Activated T-helper 1 cell treated with anti-CD3 and anti-CD28 coated beads, Interleukin-12 subunit alpha, Interleukin-12 subunit beta, Interleukin-2, Interleukin-4 antibody, amounts not matched to agents 30 ng/mL and 10 ng/mL and 1 ng/mL, durations not matched to agents 14 hours and 24 hours and 36 hours (primary cell): ENCODE data around the gene KCNJ14. TPM values are rescaled to one million over a fixed set of nuclear protein-coding genes. Genes with fewer than 3 reads are reported as not detected.

Experiments used
- DNase-seq: peaks from one replicate; pipeline ENCODE4 v3.0.0; 2021; ENCODE audit warnings: low spot score
- H3K27ac Mint-ChIP-seq: one replicate; pipeline ENCODE4 v1.8.0; 2021; ENCODE audit warnings: mild to moderate bottlenecking, mixed read lengths
- H3K27me3 Mint-ChIP-seq: one replicate; pipeline ENCODE4 v1.8.0; 2022; ENCODE audit warnings: mild to moderate bottlenecking, moderate library complexity, mixed read lengths; ENCODE audit not compliant: insufficient read depth
- H3K36me3 Mint-ChIP-seq: one replicate; pipeline ENCODE4 v1.8.0; 2021; ENCODE audit warnings: low read depth, mixed read lengths
- H3K4me1 Mint-ChIP-seq: one replicate; pipeline ENCODE4 v1.8.0; 2021; ENCODE audit warnings: low read depth, mixed read lengths
- H3K4me3 Mint-ChIP-seq: one replicate; pipeline ENCODE4 v1.8.0; 2021; ENCODE audit warnings: mild to moderate bottlenecking, moderate library complexity, mixed read lengths
- H3K9me3 Mint-ChIP-seq: one replicate; pipeline ENCODE4 v1.8.0; 2021; ENCODE audit warnings: mixed read lengths
- intact Hi-C: fragments of 100-400 bp; cut with micrococcal nuclease; formaldehyde crosslinking; loops from one replicate; pipeline ENCODE4 v1.15.1; 2024
- total RNA-seq: library from RNA; stranded (reverse); gene quantifications from 2 replicates; pipeline ENCODE4 v1.2.3, GENCODE V29; 2022

The KCNJ14 gene
- total RNA-seq, 1 donor from 2014 or later, result 2.2 TPM

DNA sequence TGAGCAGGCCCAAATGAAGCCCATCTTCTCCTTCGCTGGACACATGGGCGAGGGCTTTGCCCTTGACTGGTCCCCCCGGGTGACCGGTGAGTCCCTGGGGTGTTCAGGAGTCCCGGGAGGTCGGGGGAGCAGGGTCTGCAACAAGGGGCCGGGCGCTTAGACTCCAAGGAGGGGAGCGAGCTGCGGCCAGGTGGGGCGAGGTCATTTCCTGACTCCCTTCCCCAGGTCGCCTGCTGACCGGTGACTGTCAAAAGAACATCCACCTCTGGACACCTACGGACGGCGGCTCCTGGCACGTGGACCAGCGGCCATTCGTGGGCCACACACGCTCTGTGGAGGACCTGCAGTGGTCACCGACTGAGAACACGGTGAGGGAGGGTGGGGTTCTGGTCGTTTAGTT lies 4.9 kb upstream of the KCNJ14 start:
- H3K9me3 Mint-ChIP-seq, result no peaks in the 10 kb centered on the region
- H3K27ac Mint-ChIP-seq, result no peak overlapping the region
- peaks cover 34% of the 10 kb centered on the region for H3K36me3 Mint-ChIP-seq
- intact Hi-C loops, result no loop called here
- H3K27me3 Mint-ChIP-seq, result no peaks in the 10 kb centered on the region
- H3K4me1 Mint-ChIP-seq, result peaks cover 13% of the 10 kb centered on the region
- no peak for DNase-seq
- no peak overlapping the region for H3K4me3 Mint-ChIP-seq

DNA sequence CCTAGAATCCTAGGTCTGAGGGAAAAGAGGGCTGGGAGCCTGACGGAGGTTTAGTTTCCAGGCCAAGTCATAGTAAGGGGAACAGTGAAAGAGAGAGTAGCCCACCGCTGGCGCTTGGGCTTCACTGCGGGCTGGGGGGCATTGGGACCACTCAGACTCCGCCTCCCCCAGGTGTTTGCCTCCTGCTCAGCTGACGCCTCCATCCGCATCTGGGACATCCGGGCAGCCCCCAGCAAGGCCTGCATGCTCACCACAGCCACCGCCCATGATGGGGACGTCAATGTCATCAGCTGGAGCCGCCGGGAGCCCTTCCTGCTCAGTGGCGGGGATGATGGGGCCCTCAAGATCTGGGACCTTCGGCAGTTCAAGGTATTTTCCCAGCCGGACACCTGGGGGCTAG lies 4.5 kb upstream of the KCNJ14 start:
- peaks cover 34% of the 10 kb centered on the region for H3K36me3 Mint-ChIP-seq
- no peak for DNase-seq
- peaks cover 13% of the 10 kb centered on the region for H3K4me1 Mint-ChIP-seq
- intact Hi-C loops, result no loop called here
- H3K4me3 Mint-ChIP-seq, result no peak overlapping the region
- H3K9me3 Mint-ChIP-seq, result no peaks in the 10 kb centered on the region
- no peak overlapping the region for H3K27ac Mint-ChIP-seq
- H3K27me3 Mint-ChIP-seq, result no peaks in the 10 kb centered on the region

GRCh38 chr19:48451624-48452023 lies 3.8 kb upstream of the KCNJ14 start:
- intact Hi-C loops, result no loop called here
- Mint-ChIP-seq H3K4me1 (peaks cover 13% of the 10 kb centered on the region), H3K27ac (no peak overlapping the region), H3K4me3 (no peak overlapping the region), H3K36me3 (peaks cover 32% of the 10 kb centered on the region), H3K27me3 (no peaks in the 10 kb centered on the region), H3K9me3 (no peaks in the 10 kb centered on the region)
- DNase-seq, result no peak

- Mint-ChIP-seq H3K9me3 (no peaks in the 10 kb centered on the region), H3K4me3 (no peak overlapping the region), H3K27me3 (no peaks in the 10 kb centered on the region), H3K36me3 (peaks cover 32% of the 10 kb centered on the region), H3K4me1 (peaks cover 13% of the 10 kb centered on the region), H3K27ac (no peak overlapping the region)
- no peak for DNase-seq
- intact Hi-C loops, result no loop called here
These were observed 2.8 kb upstream of the KCNJ14 start for GRCh38 chr19:48452289-48453190.

GRCh38 chr19:48454150-48454730 lies 1.1 kb upstream of the KCNJ14 start:
- Mint-ChIP-seq H3K4me3 (no peak overlapping the region), H3K27me3 (no peaks in the 10 kb centered on the region), H3K9me3 (no peaks in the 10 kb centered on the region), H3K27ac (no peak overlapping the region), H3K36me3 (peaks cover 21% of the 10 kb centered on the region), H3K4me1 (peaks cover 7% of the 10 kb centered on the region)
- intact Hi-C loops, result no loop called here
- DNase-seq, result no peak

DNA sequence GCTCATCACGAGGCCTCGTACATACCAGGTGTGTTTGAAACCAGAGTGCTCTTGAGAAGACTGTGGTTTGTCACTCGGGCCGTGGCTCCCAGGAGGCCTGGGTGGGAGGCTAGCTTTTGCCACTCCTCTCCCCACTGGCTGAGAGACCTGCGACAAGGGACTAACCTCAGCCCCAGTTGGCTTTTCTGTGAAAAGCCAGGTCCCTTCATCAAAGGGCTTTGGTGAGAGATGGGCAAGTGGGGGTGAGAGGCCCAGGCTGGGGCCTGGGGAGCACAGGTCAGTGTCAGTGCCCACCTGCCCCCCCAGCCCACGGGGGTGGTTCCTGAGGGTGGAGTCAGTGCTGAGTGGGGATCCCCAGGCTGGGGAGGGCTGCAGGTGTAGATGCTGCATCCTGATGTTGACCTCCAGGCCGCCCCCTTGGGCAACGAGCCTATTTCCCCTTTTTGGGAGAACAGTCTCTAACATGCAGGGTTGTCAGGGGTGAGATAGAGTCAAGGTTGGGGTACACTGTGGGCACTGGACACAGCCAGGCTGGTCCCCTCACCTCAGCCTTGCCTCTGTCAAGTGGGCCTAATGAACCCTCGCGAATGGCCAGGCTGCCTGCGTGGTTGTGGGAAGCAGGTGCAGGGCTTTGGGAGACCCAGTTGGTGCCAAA lies 661 bp downstream of the KCNJ14 start:
- Mint-ChIP-seq H3K4me1 (peaks cover 7% of the 10 kb centered on the region), H3K9me3 (no peaks in the 10 kb centered on the region), H3K27me3 (no peaks in the 10 kb centered on the region), H3K36me3 (peaks cover 19% of the 10 kb centered on the region), H3K4me3 (no peak overlapping the region), H3K27ac (no peak overlapping the region)
- DNase-seq, result no peak
- intact Hi-C loops, result no loop called here

DNA sequence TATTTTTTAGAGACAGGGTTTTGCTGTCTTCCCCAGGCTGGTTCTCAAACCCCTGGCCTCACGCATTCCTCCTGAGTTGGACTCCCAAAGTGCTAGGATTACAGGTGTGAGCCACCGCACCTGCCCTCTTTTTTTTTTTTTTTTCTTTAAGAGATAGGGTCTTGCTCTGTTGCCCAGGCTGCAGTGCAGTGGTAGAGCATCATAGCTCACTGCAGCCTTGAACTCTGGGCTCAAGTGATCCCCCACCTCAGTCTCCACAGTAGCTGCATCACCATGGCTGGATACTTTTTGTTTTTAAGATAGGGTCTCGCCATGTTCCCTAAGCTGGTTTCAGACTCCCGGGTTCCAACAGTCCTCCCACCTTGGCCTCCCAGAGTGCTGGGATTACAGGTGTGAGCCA lies 1.5 kb downstream of the KCNJ14 start:
- Mint-ChIP-seq H3K9me3 (no peaks in the 10 kb centered on the region), H3K36me3 (peaks cover 16% of the 10 kb centered on the region), H3K27ac (no peak overlapping the region), H3K27me3 (no peaks in the 10 kb centered on the region), H3K4me3 (no peak overlapping the region), H3K4me1 (peaks cover 7% of the 10 kb centered on the region)
- no peak for DNase-seq
- intact Hi-C loops, result no loop called here

DNA sequence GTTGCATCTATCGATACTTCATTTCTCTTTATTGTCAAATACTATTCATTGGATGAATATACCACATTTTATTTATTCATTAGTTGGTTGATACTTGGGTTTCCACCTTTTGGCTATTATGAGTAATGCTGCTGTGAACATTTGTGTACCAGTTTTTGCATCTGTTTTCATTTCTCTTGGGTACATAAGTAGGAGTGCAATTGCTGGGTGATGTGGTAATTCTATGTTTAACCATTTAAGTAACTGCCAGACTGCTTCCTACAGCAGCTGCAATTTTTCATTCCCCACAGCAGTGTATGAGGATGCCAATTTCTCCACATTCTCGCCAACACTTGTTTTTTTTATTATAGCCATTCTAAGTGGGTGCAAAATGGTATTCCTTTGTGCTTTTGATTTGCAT lies 2.6 kb downstream of the KCNJ14 start:
- Mint-ChIP-seq H3K36me3 (peaks cover 13% of the 10 kb centered on the region), H3K4me3 (no peak overlapping the region), H3K27ac (no peak overlapping the region), H3K4me1 (peaks cover 7% of the 10 kb centered on the region), H3K27me3 (no peaks in the 10 kb centered on the region), H3K9me3 (no peaks in the 10 kb centered on the region)
- no peak for DNase-seq
- intact Hi-C loops, result no loop called here

GRCh38 chr19:48461651-48461981 lies 6.2 kb downstream of the KCNJ14 start:
- Mint-ChIP-seq H3K4me1 (no peaks in the 10 kb centered on the region), H3K36me3 (peaks cover 8% of the 10 kb centered on the region), H3K4me3 (no peak overlapping the region), H3K27me3 (no peaks in the 10 kb centered on the region), H3K27ac (no peak overlapping the region), H3K9me3 (no peaks in the 10 kb centered on the region)
- DNase-seq, result no peak
- intact Hi-C loops, result no loop called here

GRCh38 chr19:48461982-48462655 lies 6.7 kb downstream of the KCNJ14 start:
- DNase-seq, result no peak
- H3K27ac Mint-ChIP-seq, result no peak overlapping the region
- H3K4me1 Mint-ChIP-seq, result no peaks in the 10 kb centered on the region
- no peak overlapping the region for H3K4me3 Mint-ChIP-seq
- H3K36me3 Mint-ChIP-seq, result peaks cover 6% of the 10 kb centered on the region
- no peaks in the 10 kb centered on the region for H3K27me3 Mint-ChIP-seq
- intact Hi-C loops, result no loop called here
- H3K9me3 Mint-ChIP-seq, result no peaks in the 10 kb centered on the region

- Mint-ChIP-seq H3K27ac (no peak overlapping the region), H3K4me1 (peaks cover 5% of the 10 kb centered on the region), H3K36me3 (peaks cover 5% of the 10 kb centered on the region), H3K9me3 (no peaks in the 10 kb centered on the region), H3K4me3 (no peak overlapping the region), H3K27me3 (no peaks in the 10 kb centered on the region)
- no peak for DNase-seq
- intact Hi-C loops, result no loop called here
These were observed 9.8 kb downstream of the KCNJ14 start for GRCh38 chr19:48465215-48465614.

- H3K36me3 Mint-ChIP-seq, result peaks cover 7% of the 10 kb centered on the region
- H3K4me1 Mint-ChIP-seq, result peaks cover 12% of the 10 kb centered on the region
- intact Hi-C loops, result no loop called here
- no peak overlapping the region for H3K27ac Mint-ChIP-seq
- no peak overlapping the region for H3K4me3 Mint-ChIP-seq
- no peaks in the 10 kb centered on the region for H3K9me3 Mint-ChIP-seq
- no peak for DNase-seq
- H3K27me3 Mint-ChIP-seq, result no peaks in the 10 kb centered on the region
These were observed 11.4 kb downstream of the KCNJ14 start for GRCh38 chr19:48466561-48467325.
